IPS-15b (cell line): ENCODE measurements around the gene SNTA1.
"Not testable (repeated sequence)": the region's sequence is repeated elsewhere in the genome, so short reads cannot be mapped to it uniquely, and the experiment has no call there.

Experiments used
- H3K27me3 ChIP-seq: one replicate; pipeline ENCODE4 v1.6.1; 2013; ENCODE audit warnings: low read length; ENCODE audit not compliant: control insufficient read depth, insufficient read depth
- H3K36me3 ChIP-seq: one replicate; pipeline ENCODE4 v1.6.1; 2013; ENCODE audit warnings: low read length; ENCODE audit not compliant: control insufficient read depth, insufficient read depth
- H3K4me1 ChIP-seq: one replicate; pipeline ENCODE4 v1.6.1; 2013; ENCODE audit warnings: mild to moderate bottlenecking, low read length; ENCODE audit not compliant: control insufficient read depth, insufficient read depth
- H3K4me3 ChIP-seq: one replicate; pipeline ENCODE4 v1.5.1; 2013; ENCODE audit warnings: low read depth, low read length
- H3K9ac ChIP-seq: one replicate; pipeline ENCODE4 v1.6.1; 2013; ENCODE audit warnings: low read depth, mild to moderate bottlenecking, low read length
- H3K9me3 ChIP-seq: one replicate; pipeline ENCODE4 v1.6.1; 2013; ENCODE audit warnings: mild to moderate bottlenecking, low read length; ENCODE audit not compliant: control insufficient read depth, insufficient read depth

Gene SNTA1

DNA sequence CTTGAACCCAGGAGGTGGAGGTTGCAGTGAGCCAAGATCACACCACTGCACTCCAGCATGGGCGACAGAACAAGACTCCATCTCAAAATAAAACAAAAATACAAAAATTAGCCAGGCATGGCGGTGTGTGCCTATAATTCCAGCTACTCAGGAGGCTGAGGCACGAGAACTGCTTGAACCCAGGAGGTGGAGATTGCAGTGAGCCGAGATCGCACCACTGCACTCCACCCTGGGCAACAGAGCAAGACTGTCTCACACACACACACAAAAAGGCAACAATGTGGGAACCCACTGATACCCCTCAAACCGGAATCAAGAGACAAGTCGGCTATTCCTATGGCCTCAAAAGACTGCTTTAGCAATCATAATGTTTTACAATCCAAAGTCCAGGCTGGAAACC is 3.0 kb downstream of the SNTA1 start:
- H3K27me3 ChIP-seq, result peaks cover 20% of the 10 kb centered on the region
- H3K9ac ChIP-seq, H3K9me3 ChIP-seq, H3K36me3 ChIP-seq, H3K4me3 ChIP-seq, H3K4me1 ChIP-seq: not testable (repeated sequence)

DNA sequence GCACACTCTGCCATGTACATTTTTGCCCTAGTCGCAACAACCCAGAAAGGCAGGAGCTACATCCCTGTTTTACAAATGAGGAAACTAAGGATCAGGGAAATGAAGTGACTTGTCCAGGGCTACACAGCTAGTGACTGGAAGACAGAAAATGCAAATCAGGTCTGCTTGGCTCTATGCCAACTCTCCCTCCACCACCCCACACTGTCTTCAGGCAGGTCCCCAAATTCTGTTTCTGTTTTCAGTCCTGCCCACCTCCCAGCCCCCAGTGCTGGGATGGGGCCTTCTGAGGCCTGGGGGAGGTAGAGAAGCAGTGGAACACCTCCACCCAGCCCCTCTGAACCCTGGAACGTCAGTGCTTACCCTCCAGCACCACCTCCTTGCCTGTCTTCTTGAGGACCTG is 5.1 kb downstream of the SNTA1 start:
- Histone ChIP-seq H3K9ac (no peak overlapping the region), H3K4me1 (no peaks in the 10 kb centered on the region), H3K27me3 (peaks cover 20% of the 10 kb centered on the region), H3K4me3 (no peak overlapping the region), H3K36me3 (no peaks in the 10 kb centered on the region), H3K9me3 (no peaks in the 10 kb centered on the region)

DNA sequence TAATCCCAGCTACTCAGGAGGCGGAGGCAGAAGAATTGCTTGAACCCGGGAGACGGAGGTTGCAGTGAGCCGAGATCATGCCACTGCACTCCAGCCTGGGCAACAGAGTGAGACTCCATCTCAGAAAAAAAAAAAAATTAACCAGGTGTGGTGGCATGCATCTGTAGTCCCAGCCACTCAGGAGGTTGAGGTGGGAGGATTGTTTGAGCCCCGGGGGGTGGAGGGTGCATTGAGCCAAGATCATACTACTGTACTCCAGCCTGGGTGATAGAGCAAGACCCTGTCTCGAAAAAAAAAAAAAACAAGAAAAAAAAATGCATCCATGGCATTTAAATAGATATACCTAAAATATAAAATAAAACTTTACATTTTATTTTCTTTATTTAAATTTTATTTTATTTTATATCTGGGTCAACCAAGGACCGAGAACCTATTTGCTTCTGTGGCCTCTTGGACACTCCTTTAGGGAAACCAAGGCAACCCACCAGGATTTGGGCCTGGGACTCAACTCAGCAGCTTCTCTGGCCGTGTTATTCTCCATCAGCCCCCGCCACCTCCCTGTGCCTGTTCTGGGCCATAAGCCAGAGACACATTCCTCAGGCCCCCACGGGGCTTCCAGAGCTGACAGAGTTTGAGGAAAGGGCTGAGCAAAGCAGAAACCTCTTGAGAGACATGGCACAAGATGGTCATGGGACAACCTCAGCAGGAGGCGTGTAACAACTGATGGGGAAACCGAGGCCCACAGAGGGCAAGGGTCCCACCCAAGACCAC is 6.2 kb downstream of the SNTA1 start:
- no peaks in the 10 kb centered on the region for H3K9me3 ChIP-seq
- H3K9ac ChIP-seq, result no peak overlapping the region
- H3K36me3 ChIP-seq, result no peaks in the 10 kb centered on the region
- peaks cover 12% of the 10 kb centered on the region for H3K27me3 ChIP-seq
- H3K4me3 ChIP-seq, result no peak overlapping the region
- no peaks in the 10 kb centered on the region for H3K4me1 ChIP-seq

DNA sequence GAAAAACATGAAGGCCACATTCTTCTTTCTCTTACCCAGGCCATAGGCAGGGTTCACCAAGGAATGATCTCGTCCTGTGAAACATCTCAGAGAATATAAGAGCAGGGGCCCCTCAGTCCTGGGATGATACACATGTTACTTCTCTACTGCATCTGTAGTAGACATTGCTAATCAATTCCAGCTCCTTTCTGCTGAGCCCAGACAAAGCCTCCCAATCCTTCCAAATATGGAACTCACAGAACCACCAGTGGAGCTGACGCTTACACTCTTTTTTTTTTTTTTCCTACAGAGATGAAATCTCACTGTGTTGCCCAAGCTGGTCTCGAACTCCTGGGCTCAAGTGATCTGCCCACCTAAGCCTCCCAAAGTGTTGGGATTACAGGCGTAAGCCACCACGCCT is 9.1 kb downstream of the SNTA1 start:
- Histone ChIP-seq H3K27me3 (no peaks in the 10 kb centered on the region), H3K36me3 (no peaks in the 10 kb centered on the region), H3K9me3 (no peaks in the 10 kb centered on the region), H3K9ac (no peak overlapping the region), H3K4me1 (no peaks in the 10 kb centered on the region), H3K4me3 (no peak overlapping the region)

DNA sequence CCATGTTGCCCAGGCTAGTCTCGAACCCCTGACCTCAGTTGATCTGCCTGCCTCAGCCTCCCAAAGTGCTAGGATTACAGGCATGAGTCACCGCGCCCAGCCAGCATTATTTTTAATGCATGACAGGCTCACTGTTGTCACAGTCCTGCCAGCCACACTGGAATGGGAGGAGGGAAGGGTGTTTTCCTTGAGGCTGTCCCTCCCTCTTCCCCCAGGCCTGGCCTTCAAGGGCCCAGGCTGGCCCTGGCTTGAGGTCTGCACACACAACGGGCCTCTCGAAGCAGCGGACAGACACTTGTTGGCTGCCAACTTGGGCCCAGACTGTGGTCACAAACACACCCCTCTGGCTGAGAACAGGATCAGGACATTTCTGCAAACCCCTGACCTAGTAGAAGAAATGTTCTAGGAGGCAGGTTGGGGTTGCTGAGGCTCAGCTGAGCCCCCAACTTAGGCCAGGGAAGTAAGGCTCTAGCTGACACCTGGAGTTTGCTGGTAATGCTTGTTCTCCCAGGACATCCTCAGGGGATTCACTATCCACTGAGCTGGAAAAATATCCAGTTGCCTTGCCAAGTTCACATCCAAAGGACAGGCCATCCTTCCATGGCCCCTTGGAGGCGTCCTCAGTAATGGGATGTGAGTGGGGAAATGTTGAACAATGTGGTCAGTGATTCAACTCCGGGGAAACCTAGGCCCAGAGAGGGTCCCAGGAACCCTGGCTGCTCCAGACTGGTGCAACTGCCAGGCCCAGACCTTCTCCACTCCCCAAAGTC is 9.9 kb downstream of the SNTA1 start:
- Histone ChIP-seq H3K4me1 (no peaks in the 10 kb centered on the region), H3K4me3 (no peak overlapping the region), H3K9ac (no peak overlapping the region), H3K27me3 (no peaks in the 10 kb centered on the region), H3K36me3 (no peaks in the 10 kb centered on the region), H3K9me3 (no peaks in the 10 kb centered on the region)

DNA sequence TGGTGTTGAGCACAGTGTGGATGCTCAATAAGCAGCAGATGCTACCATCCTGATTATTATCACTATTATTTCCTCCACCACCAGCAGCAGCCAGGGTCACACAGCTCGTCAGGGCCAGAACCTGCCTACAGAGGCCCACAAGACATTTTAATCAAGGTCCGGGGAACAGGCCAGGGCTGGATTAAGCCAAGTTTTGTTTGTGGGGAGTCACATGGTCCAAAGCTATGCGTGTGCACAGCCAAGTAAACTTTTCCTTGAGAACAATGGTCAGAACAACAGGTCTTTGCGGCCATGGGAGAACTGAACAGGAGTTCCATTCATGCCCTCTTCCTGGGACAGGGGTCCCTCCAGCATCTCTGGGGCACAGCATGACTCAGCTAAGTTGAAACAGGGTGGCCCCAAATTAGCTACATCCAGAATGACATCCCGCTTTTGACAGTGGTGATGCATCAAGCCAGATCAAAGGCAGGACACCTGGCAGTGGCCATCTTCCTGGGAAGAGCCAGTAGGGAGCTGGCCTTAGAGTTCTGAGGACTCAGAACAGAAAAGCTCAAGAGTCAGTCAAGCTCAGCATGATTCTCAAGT is 11.7 kb downstream of the SNTA1 start:
- Histone ChIP-seq H3K9ac (no peak overlapping the region), H3K36me3 (no peaks in the 10 kb centered on the region), H3K4me1 (no peaks in the 10 kb centered on the region)

DNA sequence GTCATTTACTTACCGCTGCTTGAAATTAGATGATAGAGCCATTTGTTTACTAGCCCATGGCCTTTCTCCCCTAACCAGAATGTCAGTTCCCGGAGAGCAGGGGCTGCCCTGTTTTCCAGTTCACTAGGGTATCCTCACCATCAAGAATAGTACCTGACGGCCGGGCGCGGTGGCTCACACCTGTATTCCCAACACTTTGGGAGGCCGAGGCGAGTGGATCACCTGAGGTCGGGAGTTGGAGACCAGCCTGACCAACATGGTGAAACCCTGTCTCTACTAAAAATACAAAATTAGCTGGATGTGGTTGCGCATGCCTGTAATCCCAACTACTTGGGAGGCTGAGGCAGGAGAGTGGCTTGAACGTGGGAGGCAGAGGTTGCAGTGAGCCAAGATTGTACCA is 19.7 kb downstream of the SNTA1 start:
- H3K9me3 ChIP-seq, H3K36me3 ChIP-seq, H3K9ac ChIP-seq, H3K4me1 ChIP-seq, H3K4me3 ChIP-seq, H3K27me3 ChIP-seq: not testable (repeated sequence)

More for the DNA sequence above, 11.7 kb downstream of the SNTA1 start:
- Histone ChIP-seq H3K4me3 (no peak overlapping the region), H3K9me3 (no peaks in the 10 kb centered on the region), H3K27me3 (no peaks in the 10 kb centered on the region)

DNA sequence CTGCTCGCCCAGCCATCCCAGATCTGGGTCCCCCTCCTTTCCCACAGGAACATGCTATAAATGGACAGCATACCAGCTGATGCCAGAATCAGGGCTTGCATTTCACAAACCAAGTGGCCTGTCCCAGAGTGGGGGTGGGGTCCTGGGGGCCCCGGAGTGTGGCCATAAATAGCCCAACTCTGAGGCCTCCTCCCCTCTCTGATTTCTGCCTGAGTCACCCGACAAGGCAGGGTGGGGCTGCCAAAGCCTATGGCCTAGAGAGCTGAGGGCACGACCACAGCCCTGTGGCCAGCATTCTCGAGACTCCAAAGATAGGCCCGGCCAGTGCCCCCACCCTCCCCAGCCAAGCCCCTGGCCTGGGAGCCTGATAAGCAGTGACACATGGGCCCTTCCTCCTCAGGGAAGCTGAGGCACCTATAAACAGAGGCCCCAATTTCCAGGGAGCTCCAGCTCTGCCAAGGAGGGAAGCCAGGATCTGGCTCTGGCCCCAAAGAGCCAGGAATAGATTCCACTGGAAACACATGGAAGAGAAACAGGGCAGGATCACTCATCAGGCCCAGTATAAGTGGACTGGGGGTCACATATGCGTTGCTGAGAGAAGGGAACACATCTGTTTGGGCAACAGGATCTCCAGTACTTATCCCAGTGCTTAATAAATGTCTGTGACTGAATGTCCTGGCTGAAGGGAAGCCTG is 20.3 kb downstream of the SNTA1 start:
- Histone ChIP-seq H3K9ac (no peak overlapping the region), H3K4me3 (no peak overlapping the region), H3K27me3 (no peaks in the 10 kb centered on the region), H3K36me3 (no peaks in the 10 kb centered on the region), H3K9me3 (no peaks in the 10 kb centered on the region), H3K4me1 (no peaks in the 10 kb centered on the region)

DNA sequence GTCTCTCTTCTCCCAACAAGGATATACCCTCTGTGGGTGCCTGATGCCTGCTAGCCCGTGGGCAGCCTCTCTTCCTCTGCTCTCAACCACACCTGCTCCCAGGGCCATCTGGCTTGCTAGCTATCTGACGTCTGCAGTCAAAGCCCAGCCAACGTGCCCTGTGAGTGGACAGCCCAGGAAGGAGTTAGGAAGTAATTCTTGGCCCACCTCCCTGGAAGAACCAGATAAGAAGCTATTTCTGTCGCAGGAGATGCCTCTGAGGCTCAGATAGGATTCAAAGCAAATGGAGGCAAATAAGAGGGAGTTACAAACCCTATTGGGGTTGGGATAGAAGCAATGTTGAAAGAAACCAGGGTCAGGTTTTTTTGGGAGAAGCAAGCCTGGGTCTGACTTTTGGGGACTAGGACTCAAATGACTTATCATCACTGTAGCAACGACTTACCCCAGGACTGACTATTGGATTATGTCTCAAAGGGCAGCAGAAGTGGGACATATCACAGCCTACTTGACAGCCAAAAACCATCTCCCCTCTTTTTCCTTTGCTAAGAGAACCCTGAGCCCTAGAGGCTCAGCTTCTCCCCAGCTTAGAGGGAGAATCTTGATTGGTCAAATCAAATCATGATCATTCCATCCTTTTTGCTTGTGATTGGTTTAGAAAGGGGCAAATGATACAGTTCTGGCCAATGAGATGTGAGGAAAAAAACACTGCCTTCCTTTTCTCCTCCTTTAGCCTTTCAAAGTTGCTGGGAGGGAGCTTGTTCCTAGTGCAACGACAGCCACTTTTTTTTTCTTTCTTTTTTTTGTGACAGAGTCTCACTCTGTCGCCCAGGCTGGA is 24.2 kb downstream of the SNTA1 start:
- Histone ChIP-seq H3K27me3 (no peaks in the 10 kb centered on the region), H3K4me1 (no peaks in the 10 kb centered on the region), H3K36me3 (no peaks in the 10 kb centered on the region), H3K9me3 (no peaks in the 10 kb centered on the region), H3K9ac (no peak overlapping the region), H3K4me3 (no peak overlapping the region)

DNA sequence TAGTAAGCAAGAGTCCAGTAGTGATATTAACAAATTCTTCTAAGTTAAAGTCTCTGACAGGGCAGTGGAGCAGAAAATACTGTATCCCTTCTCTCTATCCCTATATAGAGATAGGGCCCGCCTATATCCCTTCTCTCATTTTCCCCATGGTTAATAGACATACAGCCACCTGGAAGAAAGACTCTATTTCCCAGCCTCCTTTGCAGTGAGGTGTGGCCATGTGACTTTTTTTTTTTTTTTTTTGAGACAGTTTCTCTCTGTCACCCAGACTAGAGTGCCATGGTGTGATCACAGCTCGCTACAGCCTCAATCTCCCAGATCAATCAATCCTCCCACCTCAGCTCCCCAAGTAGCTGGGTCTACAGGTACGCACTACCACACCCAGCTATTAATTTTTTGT is 25.5 kb downstream of the SNTA1 start:
- Histone ChIP-seq H3K27me3 (no peaks in the 10 kb centered on the region), H3K9me3 (no peaks in the 10 kb centered on the region), H3K4me3 (no peak overlapping the region), H3K36me3 (no peaks in the 10 kb centered on the region), H3K4me1 (no peaks in the 10 kb centered on the region), H3K9ac (no peak overlapping the region)

DNA sequence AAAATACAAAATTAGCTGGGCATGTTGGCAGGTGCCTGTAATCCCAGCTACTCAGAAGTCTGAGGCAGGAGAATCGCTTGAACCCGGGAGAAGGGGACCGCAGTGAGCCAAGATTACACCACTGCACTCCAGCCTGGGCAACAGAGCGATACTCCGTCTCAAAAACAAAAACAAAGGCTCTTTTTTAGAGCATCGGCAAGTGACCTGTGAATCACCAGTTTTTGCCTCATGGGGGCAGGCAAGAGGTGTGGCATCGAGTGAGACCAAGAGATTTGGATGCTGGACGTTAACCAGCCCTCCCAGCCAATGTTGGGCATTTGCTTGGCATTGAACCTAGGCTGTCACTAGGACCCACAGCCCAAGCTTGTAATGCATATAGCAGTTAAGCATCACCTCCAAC is 27.6 kb downstream of the SNTA1 start:
- H3K36me3 ChIP-seq, result no peaks in the 10 kb centered on the region
- no peaks in the 10 kb centered on the region for H3K27me3 ChIP-seq
- no peak overlapping the region for H3K9ac ChIP-seq
- no peaks in the 10 kb centered on the region for H3K9me3 ChIP-seq
- no peaks in the 10 kb centered on the region for H3K4me1 ChIP-seq
- H3K4me3 ChIP-seq, result no peak overlapping the region
